Upper lobe of right lung (tissue), 1 donor: Measurements from ENCODE around the gene MDH2. TPM values are rescaled to one million over a fixed set of nuclear protein-coding genes. Genes with fewer than 3 reads are reported as not detected.

Experiments used
- ATAC-seq: fragments of 200-7000 bp; cut with Tn5 transposase; one replicate; pipeline ENCODE4 v1.9.1; 2020; ENCODE audit warnings: mild to moderate bottlenecking, moderate library complexity
- DNase-seq: peaks from one replicate; pipeline ENCODE4 v3.0.0-alpha.2; 2020
- H3K27ac ChIP-seq: fragments of 200-600 bp; one replicate; pipeline ENCODE4 v1.8.0; 2022
- H3K27me3 ChIP-seq: fragments of 200-600 bp; one replicate; pipeline ENCODE4 v1.8.0; 2022; ENCODE audit warnings: mild to moderate bottlenecking
- H3K36me3 ChIP-seq: fragments of 200-600 bp; one replicate; pipeline ENCODE4 v1.8.0; 2022
- H3K4me1 ChIP-seq: fragments of 200-600 bp; one replicate; pipeline ENCODE4 v1.8.0; 2022
- H3K4me3 ChIP-seq: fragments of 200-600 bp; one replicate; pipeline ENCODE4 v1.8.0; 2022; ENCODE audit warnings: mild to moderate bottlenecking
- H3K9me3 ChIP-seq: fragments of 200-600 bp; one replicate; pipeline ENCODE4 v1.8.0; 2022
- intact Hi-C: fragments of 100-400 bp; cut with DNase I; formaldehyde crosslinking; loops from one replicate; pipeline ENCODE4 v1.11.0; 2022
- total RNA-seq: library from RNA; stranded (reverse); fragmentation: NEBNext Ultra II Directional; extraction: Animal tissue kit (Norgen Biotek cat#: 25700); gene quantifications from one replicate; pipeline ENCODE4 v1.2.1, GENCODE V29; 2021
- TF ChIP-seq, protein P1 (sequence below): fragments of 200-600 bp; IDR thresholded peaks from one replicate; pipeline ENCODE4 v1.8.0; 2022; ENCODE audit warnings: antibody characterized with exemption
- donor health status: DM: no; HTN: yes; CAD: no; lungs with severe emphysema.

Gene MDH2
- total RNA-seq, 1 donor from 2014 or later = 106 TPM

DNA sequence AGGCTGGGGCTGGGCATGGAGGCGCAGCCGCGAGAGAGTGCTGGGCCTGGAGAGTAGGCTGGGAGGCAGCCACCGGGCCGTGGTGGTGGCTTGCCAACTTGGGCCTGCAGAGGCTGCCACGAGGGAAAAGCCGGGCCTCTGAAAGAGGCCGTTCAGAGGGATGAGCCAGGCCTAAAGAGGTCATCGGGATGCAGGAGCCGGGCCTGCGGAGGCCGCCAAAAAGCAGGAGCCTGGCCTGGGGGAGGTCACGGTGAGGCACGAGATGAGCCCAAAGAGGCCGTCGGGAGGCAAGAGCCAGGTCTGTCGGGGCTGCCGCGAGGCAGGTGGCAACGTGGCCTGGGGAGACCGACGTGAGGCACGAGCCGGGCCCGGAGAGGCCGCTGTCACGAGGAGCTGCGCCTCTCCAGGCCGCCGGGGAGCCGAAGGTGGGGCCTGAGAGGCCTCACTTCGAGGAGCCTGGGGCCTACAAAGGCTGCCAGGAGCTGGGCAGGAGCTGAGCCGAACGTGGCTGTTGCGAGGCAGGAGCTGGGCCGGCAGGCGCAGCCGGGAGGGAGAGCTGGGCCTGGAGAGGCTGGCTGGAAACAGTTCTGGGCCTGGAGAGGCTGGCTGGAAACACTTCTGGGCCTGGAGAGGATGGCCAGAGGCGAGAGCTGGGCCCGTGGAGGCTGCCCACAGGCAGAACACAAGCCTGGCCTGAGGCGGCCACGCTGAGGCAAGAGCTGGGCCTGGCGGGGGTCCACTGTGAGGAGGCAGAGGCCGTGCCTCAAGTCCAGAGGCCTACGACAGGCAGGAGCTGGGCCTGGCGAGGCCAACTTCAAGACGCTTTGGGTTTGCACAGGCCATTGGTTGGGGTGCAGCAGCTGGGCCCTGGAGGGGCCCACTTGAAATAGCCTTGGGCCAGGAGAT, 24.6 kb downstream of the MDH2 start:
- ATAC-seq (no peak), DNase-seq (no peak)
- Histone ChIP-seq H3K4me1 (peaks cover 7% of the 10 kb centered on the region), H3K4me3 (no peak overlapping the region), H3K27ac (no peak overlapping the region), H3K9me3 (no peaks in the 10 kb centered on the region), H3K36me3 (peaks cover under 1% of the 10 kb centered on the region), H3K27me3 (no peaks in the 10 kb centered on the region)
- TF ChIP-seq, protein P1, sequence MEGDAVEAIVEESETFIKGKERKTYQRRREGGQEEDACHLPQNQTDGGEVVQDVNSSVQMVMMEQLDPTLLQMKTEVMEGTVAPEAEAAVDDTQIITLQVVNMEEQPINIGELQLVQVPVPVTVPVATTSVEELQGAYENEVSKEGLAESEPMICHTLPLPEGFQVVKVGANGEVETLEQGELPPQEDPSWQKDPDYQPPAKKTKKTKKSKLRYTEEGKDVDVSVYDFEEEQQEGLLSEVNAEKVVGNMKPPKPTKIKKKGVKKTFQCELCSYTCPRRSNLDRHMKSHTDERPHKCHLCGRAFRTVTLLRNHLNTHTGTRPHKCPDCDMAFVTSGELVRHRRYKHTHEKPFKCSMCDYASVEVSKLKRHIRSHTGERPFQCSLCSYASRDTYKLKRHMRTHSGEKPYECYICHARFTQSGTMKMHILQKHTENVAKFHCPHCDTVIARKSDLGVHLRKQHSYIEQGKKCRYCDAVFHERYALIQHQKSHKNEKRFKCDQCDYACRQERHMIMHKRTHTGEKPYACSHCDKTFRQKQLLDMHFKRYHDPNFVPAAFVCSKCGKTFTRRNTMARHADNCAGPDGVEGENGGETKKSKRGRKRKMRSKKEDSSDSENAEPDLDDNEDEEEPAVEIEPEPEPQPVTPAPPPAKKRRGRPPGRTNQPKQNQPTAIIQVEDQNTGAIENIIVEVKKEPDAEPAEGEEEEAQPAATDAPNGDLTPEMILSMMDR = no peak
- intact Hi-C loops = no loop called here

- Histone ChIP-seq H3K4me3 (no peak overlapping the region), H3K27me3 (no peaks in the 10 kb centered on the region), H3K27ac (no peak overlapping the region), H3K36me3 (no peaks in the 10 kb centered on the region), H3K9me3 (no peaks in the 10 kb centered on the region), H3K4me1 (peaks cover 7% of the 10 kb centered on the region)
- no peak for DNase-seq
- intact Hi-C loops = no loop called here
- TF ChIP-seq, protein P1 = no peak
- ATAC-seq = no peak
Observed at GRCh38 chr7:76073335-76073990, 25.6 kb downstream of the MDH2 start.

GRCh38 chr7:76074306-76074971, 26.5 kb downstream of the MDH2 start:
- Histone ChIP-seq H3K36me3 (no peaks in the 10 kb centered on the region), H3K4me1 (peaks cover 3% of the 10 kb centered on the region), H3K27ac (no peak overlapping the region), H3K27me3 (no peaks in the 10 kb centered on the region), H3K9me3 (no peaks in the 10 kb centered on the region), H3K4me3 (no peak overlapping the region)
- DNase-seq = no peak
- TF ChIP-seq, protein P1 = no peak
- intact Hi-C loops = no loop called here
- no peak for ATAC-seq

DNA sequence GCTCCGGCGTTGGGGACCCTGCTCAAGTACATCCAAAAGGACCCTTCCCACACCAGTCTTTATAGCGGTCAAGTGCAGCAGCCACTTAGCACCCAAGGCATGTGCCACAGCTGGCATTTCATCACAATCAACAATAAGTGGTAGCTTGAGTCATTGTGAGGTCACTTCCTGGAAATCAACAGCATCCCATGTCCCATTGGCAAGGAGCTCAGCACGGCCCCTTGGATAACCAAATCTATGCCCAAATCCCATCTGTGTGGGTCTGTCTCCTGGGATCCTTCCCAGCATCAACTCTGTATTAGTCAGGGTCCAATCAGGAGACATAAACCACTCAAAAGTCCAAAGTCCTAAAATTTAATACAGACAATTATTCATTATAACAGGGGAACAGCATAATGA, 27.1 kb downstream of the MDH2 start:
- no peak for DNase-seq
- peaks cover 3% of the 10 kb centered on the region for H3K4me1 ChIP-seq
- no peaks in the 10 kb centered on the region for H3K27me3 ChIP-seq
- ATAC-seq = no peak
- no peaks in the 10 kb centered on the region for H3K36me3 ChIP-seq
- no peak overlapping the region for H3K4me3 ChIP-seq
- no peak overlapping the region for H3K27ac ChIP-seq
- intact Hi-C loops = no loop called here
- TF ChIP-seq, protein P1 = no peak
- no peaks in the 10 kb centered on the region for H3K9me3 ChIP-seq

DNA sequence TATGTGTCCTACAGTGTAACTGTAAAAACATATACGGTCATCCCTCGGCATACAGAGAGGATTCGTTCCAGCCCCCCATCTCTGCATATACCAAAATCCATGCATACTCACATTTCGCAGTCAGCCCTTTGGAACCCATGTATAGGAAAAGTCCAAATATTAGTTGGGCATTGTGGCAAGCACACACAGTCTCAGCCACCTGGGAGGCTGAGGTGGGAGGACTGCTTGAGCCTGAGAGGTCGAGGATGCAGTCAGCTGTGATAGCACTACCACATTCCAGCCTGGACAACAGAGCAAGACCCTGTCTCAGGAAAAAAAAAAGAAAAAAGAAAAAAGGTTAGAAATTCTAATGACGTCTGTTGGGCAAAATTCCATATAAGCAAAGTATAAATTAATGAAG, 29.1 kb downstream of the MDH2 start:
- no peak for ATAC-seq

More for the DNA sequence above, 29.1 kb downstream of the MDH2 start:
- Histone ChIP-seq H3K9me3 (no peaks in the 10 kb centered on the region), H3K4me1 (peaks cover 5% of the 10 kb centered on the region), H3K27me3 (no peaks in the 10 kb centered on the region), H3K27ac (no peak overlapping the region), H3K4me3 (no peak overlapping the region), H3K36me3 (no peaks in the 10 kb centered on the region)
- TF ChIP-seq, protein P1 = no peak
- intact Hi-C loops = no loop called here
- no peak for DNase-seq
